Activated naive CD8-positive, alpha-beta T cell treated with anti-CD3 and anti-CD28 coated beads for 36 hours (primary cell): ENCODE data around the gene CEP85. TPM values are rescaled to one million over a fixed set of nuclear protein-coding genes. Genes with fewer than 3 reads are reported as not detected.

ENCODE experiments used
- DNase-seq: peaks from one replicate; pipeline ENCODE4 v3.0.0; 2021
- H3K27ac Mint-ChIP-seq: one replicate; pipeline ENCODE4 v1.8.0; 2022; ENCODE audit warnings: mild to moderate bottlenecking, moderate library complexity, mixed read lengths
- H3K27me3 Mint-ChIP-seq: one replicate; pipeline ENCODE4 v1.8.0; 2022; ENCODE audit warnings: mild to moderate bottlenecking, mixed read lengths
- H3K36me3 Mint-ChIP-seq: one replicate; pipeline ENCODE4 v1.8.0; 2021; ENCODE audit warnings: mild to moderate bottlenecking, mixed read lengths
- H3K4me1 Mint-ChIP-seq: one replicate; pipeline ENCODE4 v1.8.0; 2021; ENCODE audit warnings: mixed read lengths
- H3K4me3 Mint-ChIP-seq: one replicate; pipeline ENCODE4 v1.8.0; 2022; ENCODE audit warnings: mild to moderate bottlenecking, moderate library complexity, mixed read lengths
- H3K9me3 Mint-ChIP-seq: one replicate; pipeline ENCODE4 v1.8.0; 2022; ENCODE audit warnings: mixed read lengths
- total RNA-seq, 2 experiments: library from RNA; stranded (reverse); gene quantifications; one replicate each; pipeline ENCODE4 v1.2.3, GENCODE V29; 2021

Gene CEP85
- total RNA-seq, 2 experiments from 2014 or later, result 28.1 to 29.6 TPM

GRCh38 chr1:26321315-26322041, 87.5 kb downstream of the CEP85 start:
- H3K36me3 Mint-ChIP-seq, result peaks cover 35% of the 10 kb centered on the region
- peak; percentile 90 for DNase-seq
- no peaks in the 10 kb centered on the region for H3K9me3 Mint-ChIP-seq
- H3K4me3 Mint-ChIP-seq, result peak overlapping the region; percentile 79
- H3K27ac Mint-ChIP-seq, result peak overlapping the region; percentile 94
- peaks cover 39% of the 10 kb centered on the region for H3K4me1 Mint-ChIP-seq
- no peaks in the 10 kb centered on the region for H3K27me3 Mint-ChIP-seq

DNA sequence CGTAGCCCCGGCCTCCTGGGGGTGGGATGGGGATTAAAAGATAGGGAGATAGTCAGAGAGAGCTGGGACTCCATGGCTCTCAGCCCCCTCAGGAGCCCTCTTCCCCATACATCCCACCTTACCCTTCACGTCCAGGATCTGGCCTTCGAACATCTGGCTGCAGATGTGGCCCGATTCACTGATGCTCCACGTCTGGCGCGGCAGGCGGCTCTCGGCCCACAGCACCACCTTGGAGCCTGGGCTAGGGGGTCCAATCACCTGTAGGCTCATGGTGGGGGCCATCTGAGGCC, 88.0 kb downstream of the CEP85 start:
- no peak overlapping the region for H3K27ac Mint-ChIP-seq
- DNase-seq, result no peak
- H3K4me1 Mint-ChIP-seq, result peaks cover 35% of the 10 kb centered on the region
- H3K9me3 Mint-ChIP-seq, result no peaks in the 10 kb centered on the region
- no peak overlapping the region for H3K4me3 Mint-ChIP-seq
- H3K36me3 Mint-ChIP-seq, result peaks cover 35% of the 10 kb centered on the region
- H3K27me3 Mint-ChIP-seq, result no peaks in the 10 kb centered on the region

DNA sequence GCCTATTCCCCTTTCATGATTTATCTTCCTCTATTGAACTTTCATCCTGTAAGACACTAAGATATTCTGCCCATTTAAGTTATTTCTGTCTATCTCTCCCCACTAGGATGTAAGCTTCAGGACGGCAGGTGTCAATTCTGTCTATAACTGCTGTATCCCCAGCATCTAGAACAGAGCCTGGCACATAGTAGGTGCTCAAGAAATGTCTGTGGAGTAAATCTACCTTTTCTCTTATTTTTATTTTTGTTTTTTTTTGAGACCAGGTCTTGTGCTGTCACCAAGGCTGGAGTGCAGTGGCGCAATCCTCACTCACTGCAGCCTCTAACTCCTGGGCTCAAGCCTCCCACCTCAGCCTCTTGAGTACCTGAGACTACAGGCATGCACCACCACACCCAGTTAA, 89.4 kb downstream of the CEP85 start:
- no peaks in the 10 kb centered on the region for H3K9me3 Mint-ChIP-seq
- H3K4me1 Mint-ChIP-seq, result peaks cover 26% of the 10 kb centered on the region
- H3K4me3 Mint-ChIP-seq, result no peak overlapping the region
- peaks cover 33% of the 10 kb centered on the region for H3K36me3 Mint-ChIP-seq
- H3K27me3 Mint-ChIP-seq, result no peaks in the 10 kb centered on the region
- H3K27ac Mint-ChIP-seq, result peak overlapping the region; percentile 30
- no peak for DNase-seq

DNA sequence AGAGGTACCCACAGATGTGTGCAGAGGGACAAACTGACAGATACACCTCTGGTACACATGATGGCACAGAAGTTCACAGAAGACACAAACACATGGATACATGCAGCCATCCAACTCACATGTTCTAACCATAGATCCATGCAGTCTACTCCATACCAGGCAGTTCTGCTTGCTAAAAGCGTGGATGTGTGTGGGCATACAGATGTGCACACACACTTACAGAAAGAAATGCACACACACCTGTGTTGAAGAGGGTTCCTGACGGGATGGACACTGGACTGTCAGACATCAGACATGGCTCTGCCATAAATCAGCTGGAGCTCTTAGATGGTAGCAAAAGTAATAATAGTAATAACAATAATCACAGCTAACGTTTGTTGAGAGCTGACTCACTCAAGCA, 90.5 kb downstream of the CEP85 start:
- Mint-ChIP-seq H3K4me1 (peaks cover 24% of the 10 kb centered on the region), H3K9me3 (no peaks in the 10 kb centered on the region), H3K27ac (peak overlapping the region; percentile 12), H3K27me3 (no peaks in the 10 kb centered on the region), H3K36me3 (peaks cover 21% of the 10 kb centered on the region), H3K4me3 (no peak overlapping the region)
- no peak for DNase-seq

DNA sequence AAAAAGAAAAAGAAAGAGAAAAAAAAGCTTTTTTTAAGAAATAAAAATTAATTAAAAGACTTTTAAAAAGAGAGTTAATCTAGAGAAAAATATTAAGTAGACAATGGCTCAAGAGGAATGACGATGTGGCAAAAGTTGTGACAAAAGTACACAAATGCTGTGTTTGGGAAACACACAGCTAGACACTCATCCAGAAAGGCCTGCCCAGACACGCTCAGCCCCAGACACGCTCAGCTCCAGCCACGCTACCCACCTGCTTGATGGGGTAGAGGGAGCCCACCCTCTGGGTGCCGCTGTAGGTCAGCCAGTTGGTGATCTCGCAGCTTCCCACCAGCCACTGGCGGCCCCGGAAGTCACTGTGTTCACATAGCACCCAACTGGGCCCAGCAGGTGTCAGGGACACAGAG, 94.0 kb downstream of the CEP85 start:
- Mint-ChIP-seq H3K4me3 (no peak overlapping the region), H3K4me1 (peaks cover under 1% of the 10 kb centered on the region), H3K27ac (no peak overlapping the region), H3K36me3 (peaks cover 6% of the 10 kb centered on the region), H3K9me3 (no peaks in the 10 kb centered on the region), H3K27me3 (no peaks in the 10 kb centered on the region)
- DNase-seq, result no peak

Other genes starting within 250 kb of the CEP85 start
- 1 to 10 TPM; 8.6 to 8.8 TPM for gene PAFAH2, start 236.1 kb upstream of the CEP85 start, total RNA-seq
- gene EXTL1, start 212.4 kb upstream of the CEP85 start, total RNA-seq, result not detected
- gene SLC30A2, start 188.1 kb upstream of the CEP85 start, total RNA-seq, result not detected
- gene TRIM63, start 166.6 kb upstream of the CEP85 start, total RNA-seq, result not detected
- 10 to 100 TPM; 16.3 to 17.3 TPM for gene PDIK1L, start 122.4 kb upstream of the CEP85 start, total RNA-seq
- gene FAM110D, start 75.1 kb upstream of the CEP85 start, total RNA-seq, result not detected
- not detected for gene C1orf232, start 65.2 kb upstream of the CEP85 start, total RNA-seq
- gene ZNF593, start 64.3 kb upstream of the CEP85 start, total RNA-seq, result 10 to 100 TPM; 90.8 to 93.3 TPM
- not detected for gene ZNF593OS, start 62.4 kb upstream of the CEP85 start, total RNA-seq
- gene CNKSR1, start 56.7 kb upstream of the CEP85 start, total RNA-seq, result 1 to 10 TPM; 2.2 to 2.4 TPM
- not detected for gene CATSPER4, start 43.6 kb upstream of the CEP85 start, total RNA-seq
- gene SH3BGRL3, start 45.9 kb downstream of the CEP85 start, total RNA-seq, result 100 to 1,000 TPM; 292 to 295 TPM
- gene UBXN11, start 72.4 kb downstream of the CEP85 start, total RNA-seq, result 10 to 100 TPM; 30.5 to 31.7 TPM
- 100 to 1,000 TPM; 263 to 278 TPM for gene CD52, start 83.8 kb downstream of the CEP85 start, total RNA-seq
- gene CRYBG2, start 119.9 kb downstream of the CEP85 start, total RNA-seq, result 1 to 10 TPM; 4.9 to 5.1 TPM
- gene ZNF683, start 138.6 kb downstream of the CEP85 start, total RNA-seq, result under 1 TPM; 0.27 to 0.32 TPM
- gene LIN28A, start 176.6 kb downstream of the CEP85 start, total RNA-seq, result not detected
- gene DHDDS, start 198.1 kb downstream of the CEP85 start, total RNA-seq, result 10 to 100 TPM; 43.8 to 45.9 TPM
- 100 to 1,000 TPM; 948 to 957 TPM for gene HMGN2, start 238.2 kb downstream of the CEP85 start, total RNA-seq